AG09309 (cell line): ENCODE measurements around the gene ADPGK.
"Not testable (repeated sequence)": the region's sequence is repeated elsewhere in the genome, so short reads cannot be mapped to it uniquely, and the experiment has no call there.

Experiments used
- DNase-seq: peaks from one replicate; pipeline ENCODE4 v3.0.0-alpha.2; 2010; ENCODE audit warnings: low read depth
- H3K4me3 ChIP-seq: 2 replicates; pipeline ENCODE4 v1.5.1; 2011; ENCODE audit warnings: mild to moderate bottlenecking, low read depth, low read length, moderate library complexity; ENCODE audit not compliant: control insufficient read depth
- CTCF ChIP-seq: IDR thresholded peaks from 2 replicates; pipeline ENCODE4 v1.5.1; 2011; ENCODE audit warnings: mild to moderate bottlenecking, low read depth, low read length, inconsistent platforms; ENCODE audit not compliant: insufficient read depth, control insufficient read depth; ENCODE audit errors: missing control alignments

Gene ADPGK

DNA sequence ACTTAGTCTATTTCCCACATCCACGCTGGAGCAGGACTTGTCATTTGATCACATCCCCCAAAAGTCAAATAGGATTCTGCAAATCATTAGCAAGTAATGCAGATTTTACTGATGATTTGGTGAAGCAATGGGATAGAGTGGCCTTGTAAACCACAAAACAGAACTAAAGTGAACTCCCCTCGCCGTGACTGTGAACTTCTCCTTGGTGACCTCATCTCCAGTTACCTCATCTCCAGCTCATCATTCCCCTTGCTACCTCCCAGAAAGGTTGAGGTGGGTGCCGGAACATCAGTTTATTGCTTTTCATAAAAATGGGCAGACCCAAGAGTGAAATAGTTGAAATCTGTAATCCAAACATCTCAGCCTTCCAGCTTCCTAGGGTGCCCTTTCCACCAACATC lies 36.7 kb upstream of the ADPGK start:
- DNase-seq, result no peak
- H3K4me3 ChIP-seq, result no peak overlapping the region
- TF ChIP-seq CTCF, result no peak

DNA sequence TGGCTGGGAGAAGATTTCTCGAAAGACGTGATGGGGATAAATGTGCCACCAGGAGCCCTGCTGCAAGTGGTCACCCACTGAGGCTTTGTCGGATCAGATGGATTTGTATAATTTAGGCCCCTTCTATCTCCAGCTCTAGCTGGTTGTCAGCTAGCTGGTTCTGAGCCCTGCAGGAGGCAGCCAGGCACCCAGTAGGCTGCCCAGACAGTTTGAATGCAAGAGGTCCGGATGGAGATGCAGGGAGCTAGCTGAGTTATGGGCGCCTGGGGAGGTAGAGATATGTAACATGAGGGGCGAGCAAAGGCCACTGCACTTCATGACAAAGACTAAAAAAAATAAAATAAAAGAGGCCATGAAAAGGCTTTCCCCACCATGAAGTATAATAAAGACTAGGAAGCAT lies 35.1 kb upstream of the ADPGK start:
- H3K4me3 ChIP-seq, result no peak overlapping the region
- no peak for DNase-seq
- TF ChIP-seq CTCF, result no peak

GRCh38 chr15:72813345-72814004 lies 29.9 kb upstream of the ADPGK start:
- no peak overlapping the region for H3K4me3 ChIP-seq
- no peak for TF ChIP-seq CTCF
- DNase-seq, result no peak

- DNase-seq, result no peak
- TF ChIP-seq CTCF, result no peak
- no peak overlapping the region for H3K4me3 ChIP-seq
Observed at GRCh38 chr15:72809329-72809728, 25.8 kb upstream of the ADPGK start.

DNA sequence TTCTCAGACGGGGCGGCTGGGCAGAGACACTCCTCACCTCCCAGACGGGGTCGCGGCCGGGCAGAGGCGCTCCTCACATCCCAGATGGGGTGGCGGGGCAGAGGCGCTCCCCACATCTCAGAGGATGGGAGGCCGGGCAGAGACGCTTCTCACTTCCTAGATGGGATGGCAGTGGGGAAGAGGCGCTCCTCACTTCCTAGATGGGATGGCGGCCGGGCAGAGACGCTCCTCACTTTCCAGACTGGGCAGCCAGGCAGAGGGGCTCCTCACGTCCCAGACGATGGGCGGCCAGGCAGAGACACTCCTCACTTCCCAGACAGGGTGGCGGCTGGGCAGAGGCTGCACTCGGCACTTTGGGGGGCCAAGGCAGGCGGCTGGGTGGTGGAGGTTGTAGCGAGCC lies 23.8 kb upstream of the ADPGK start:
- DNase-seq, H3K4me3 ChIP-seq: not testable (repeated sequence)

DNA sequence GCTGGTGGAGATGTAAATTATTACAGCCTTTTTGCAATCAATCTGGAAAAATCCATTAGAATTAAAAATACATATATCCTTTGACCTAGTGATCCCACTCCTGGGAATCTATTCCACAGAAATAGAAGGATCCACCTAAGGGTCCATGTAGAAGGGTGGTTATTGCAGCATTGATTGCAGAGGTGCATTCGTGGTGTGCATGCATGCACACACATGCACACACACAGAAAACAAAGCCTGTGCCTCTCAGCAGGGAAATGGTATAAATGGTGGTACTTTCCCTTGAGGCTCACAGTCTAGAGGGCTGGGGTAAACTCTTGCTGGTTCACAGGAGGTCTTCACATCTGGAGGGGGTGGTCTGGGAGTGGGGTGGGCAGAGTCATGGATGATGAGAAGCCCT lies 19.4 kb upstream of the ADPGK start:
- no peak for DNase-seq
- no peak overlapping the region for H3K4me3 ChIP-seq
- TF ChIP-seq CTCF, result no peak

DNA sequence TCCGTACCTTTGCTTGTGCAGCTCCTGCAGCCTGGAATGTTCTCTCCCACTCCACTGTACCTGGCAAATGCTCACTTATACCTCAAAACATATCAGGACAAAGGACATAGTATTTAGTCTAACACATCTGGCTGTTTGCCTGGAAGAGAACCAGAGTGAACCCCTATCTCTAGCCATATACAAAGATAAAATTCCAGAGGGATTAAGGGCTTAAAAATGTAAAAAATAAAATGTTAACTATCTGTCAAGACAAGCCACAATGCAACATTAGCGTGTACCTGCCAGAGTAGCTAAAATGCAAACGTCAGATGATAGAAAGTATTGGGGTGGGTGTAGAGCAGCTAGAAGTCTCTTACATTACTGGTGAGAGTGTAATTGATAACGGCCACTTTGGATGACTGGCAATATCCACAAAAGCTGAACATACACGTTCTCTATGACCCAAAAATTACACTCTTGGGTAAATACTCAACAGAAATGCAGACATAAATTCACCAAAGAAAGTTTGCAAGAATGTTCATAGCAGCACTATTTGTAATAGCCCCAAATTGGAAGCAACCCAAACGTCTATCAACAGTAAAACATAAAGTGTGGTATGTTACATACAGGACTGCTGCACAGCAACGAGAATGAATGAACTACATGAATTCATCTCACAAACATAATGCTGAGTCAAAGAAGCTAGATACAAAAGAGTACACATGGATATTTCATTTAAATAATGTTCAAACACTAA lies 18.2 kb upstream of the ADPGK start:
- no peak for TF ChIP-seq CTCF
- no peak for DNase-seq
- H3K4me3 ChIP-seq, result no peak overlapping the region
